ENCODE measurements around the gene CDA.

DNA sequence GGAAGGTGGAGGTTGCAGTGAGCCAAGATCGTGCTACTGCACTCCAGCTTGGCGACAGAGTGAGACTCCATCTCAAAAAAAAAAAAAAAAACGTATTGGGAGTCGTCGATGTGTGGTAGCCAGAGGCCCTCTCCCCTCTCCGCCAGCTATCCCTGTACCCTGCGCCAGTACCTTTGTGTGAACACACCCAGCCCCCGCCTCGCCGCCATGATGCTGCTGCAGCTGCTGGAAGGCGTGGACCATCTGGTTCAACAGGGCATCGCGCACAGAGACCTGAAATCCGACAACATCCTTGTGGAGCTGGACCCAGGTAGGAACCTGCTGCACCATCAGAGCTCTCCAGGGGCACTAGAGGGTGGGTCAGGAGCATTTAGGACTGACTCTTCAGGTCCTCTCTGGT, 56.5 kb downstream of the CDA start:
- no peak for TF ChIP-seq POLR2AphosphoS5 (IDR thresholded peaks at IDR 0.05; ENCODE audit: insufficient read depth in 1 of 2, low read depth in 1 of 2)
- TF ChIP-seq, protein P1, sequence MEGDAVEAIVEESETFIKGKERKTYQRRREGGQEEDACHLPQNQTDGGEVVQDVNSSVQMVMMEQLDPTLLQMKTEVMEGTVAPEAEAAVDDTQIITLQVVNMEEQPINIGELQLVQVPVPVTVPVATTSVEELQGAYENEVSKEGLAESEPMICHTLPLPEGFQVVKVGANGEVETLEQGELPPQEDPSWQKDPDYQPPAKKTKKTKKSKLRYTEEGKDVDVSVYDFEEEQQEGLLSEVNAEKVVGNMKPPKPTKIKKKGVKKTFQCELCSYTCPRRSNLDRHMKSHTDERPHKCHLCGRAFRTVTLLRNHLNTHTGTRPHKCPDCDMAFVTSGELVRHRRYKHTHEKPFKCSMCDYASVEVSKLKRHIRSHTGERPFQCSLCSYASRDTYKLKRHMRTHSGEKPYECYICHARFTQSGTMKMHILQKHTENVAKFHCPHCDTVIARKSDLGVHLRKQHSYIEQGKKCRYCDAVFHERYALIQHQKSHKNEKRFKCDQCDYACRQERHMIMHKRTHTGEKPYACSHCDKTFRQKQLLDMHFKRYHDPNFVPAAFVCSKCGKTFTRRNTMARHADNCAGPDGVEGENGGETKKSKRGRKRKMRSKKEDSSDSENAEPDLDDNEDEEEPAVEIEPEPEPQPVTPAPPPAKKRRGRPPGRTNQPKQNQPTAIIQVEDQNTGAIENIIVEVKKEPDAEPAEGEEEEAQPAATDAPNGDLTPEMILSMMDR (IDR thresholded peaks at IDR 0.05): no peak
